Cardiac septum (tissue), 1 donor: Measurements from ENCODE around the gene MATR3. TPM values are rescaled to one million over a fixed set of nuclear protein-coding genes. Genes with fewer than 3 reads are reported as not detected.
A peak's percentile ranks its signal among the peaks of the same experiment; 100 is the strongest.

Experiments used
- DNase-seq: peaks from one replicate; pipeline ENCODE4 v3.0.0-alpha.2; 2020; ENCODE audit warnings: low spot score
- intact Hi-C: fragments of 100-400 bp; cut with DNase I; formaldehyde crosslinking; loops from one replicate; pipeline ENCODE4 v1.14.0; 2022
- total RNA-seq: library from RNA; stranded (reverse); fragmentation: NEBNext Ultra II Directional; extraction: Animal tissue kit (Norgen Biotek cat#: 25700); gene quantifications from one replicate; pipeline ENCODE4 v1.2.1, GENCODE V29; 2021
- donor health status: DM: no; HTN: no; CAD: no.

MATR3 gene
- total RNA-seq, 1 donor from 2014 or later, result 170 TPM

GRCh38 chr5:139378101-139378825 is 84.7 kb downstream of the MATR3 start:
- DNase-seq, result peak; percentile 66
- intact Hi-C loops, result no loop called here

GRCh38 chr5:139378941-139379361 is 85.4 kb downstream of the MATR3 start:
- peak; percentile 71 for DNase-seq
- intact Hi-C loops, result no loop called here

- intact Hi-C loops, result no loop called here
- peak; percentile 53 for DNase-seq
These were observed 86.3 kb downstream of the MATR3 start for GRCh38 chr5:139379626-139380449.

Other genes with a start within 250 kb of the MATR3 start
- 43.1 TPM for gene SIL1, start 95.4 kb upstream of the MATR3 start, total RNA-seq
- 133 TPM for gene PAIP2, start 48.1 kb downstream of the MATR3 start, total RNA-seq
- gene SLC23A1, start 89.6 kb downstream of the MATR3 start, total RNA-seq, result not detected
- gene MZB1, start 96.2 kb downstream of the MATR3 start, total RNA-seq, result 0.51 TPM
- gene PROB1, start 101.4 kb downstream of the MATR3 start, total RNA-seq, result 34.7 TPM
- 12.4 TPM for gene SPATA24, start 110.3 kb downstream of the MATR3 start, total RNA-seq
- gene DNAJC18, start 145.8 kb downstream of the MATR3 start, total RNA-seq, result 20.3 TPM
- 20.1 TPM for gene ECSCR, start 169.0 kb downstream of the MATR3 start, total RNA-seq
- gene SMIM33, start 177.3 kb downstream of the MATR3 start, total RNA-seq, result not detected
- 85.3 TPM for gene STING1, start 189.0 kb downstream of the MATR3 start, total RNA-seq